Keratinocyte (primary cell): ENCODE results near the gene GPR62. TPM values are rescaled to one million over a fixed set of nuclear protein-coding genes. Genes with fewer than 3 reads are reported as not detected.

Experiments
- DNase-seq: peaks from one replicate; pipeline ENCODE4 v3.0.0-alpha.2; 2011; ENCODE audit warnings: low read depth, missing footprints, low spot score
- FAIRE-seq: peaks from 2 replicates; lab custom pipeline; 2011; peaks lifted over from hg19 to GRCh38; lab: Jason Lieb, UNC
- H2AFZ ChIP-seq: 2 replicates; pipeline ENCODE4 v1.6.0; 2012; ENCODE audit warnings: low read length, control low read depth, inconsistent platforms; ENCODE audit not compliant: control insufficient read depth
- H3K27ac ChIP-seq: 2 replicates; pipeline ENCODE4 v1.5.1; 2011; ENCODE audit warnings: low read length; ENCODE audit not compliant: control insufficient read depth, insufficient read depth
- H3K27me3 ChIP-seq: 3 replicates; pipeline ENCODE4 v1.6.0; 2011; ENCODE audit warnings: low read length; ENCODE audit not compliant: control insufficient read depth, insufficient read depth; ENCODE audit errors: extremely low read depth
- H3K36me3 ChIP-seq, 2 experiments: 2 replicates in 1 of 2; 3 replicates in 1 of 2; pipeline ENCODE4 v1.5.1; 2011; ENCODE audit warnings: low read length in 2 of 2, mild to moderate bottlenecking in 1 of 2; ENCODE audit not compliant: control insufficient read depth in 2 of 2, insufficient read depth in 2 of 2; ENCODE audit errors: extremely low read depth in 1 of 2
- H3K4me1 ChIP-seq: 3 replicates; pipeline ENCODE4 v1.5.1; 2011; ENCODE audit warnings: low read length; ENCODE audit not compliant: control insufficient read depth, insufficient read depth; ENCODE audit errors: extremely low read depth
- H3K4me2 ChIP-seq: 3 replicates; pipeline ENCODE4 v1.6.0; 2011; ENCODE audit warnings: low read depth, low read length; ENCODE audit not compliant: control insufficient read depth, insufficient read depth; ENCODE audit errors: extremely low read depth
- H3K4me3 ChIP-seq, 3 experiments: fragments of 200-600 bp in 1 of 3; sonication (generic) in 1 of 3; 2 replicates in 2 of 3; 3 replicates in 1 of 3; pipeline ENCODE4 v1.5.1; 2011 to 2016; ENCODE audit warnings: low read length in 3 of 3, mild to moderate bottlenecking in 3 of 3, control low read depth in 2 of 3, inconsistent platforms in 1 of 3, low read depth in 1 of 3, mixed read lengths in 1 of 3, mixed run types in 1 of 3, moderate library complexity in 1 of 3; ENCODE audit not compliant: control insufficient read depth in 2 of 3, insufficient read depth in 2 of 3; ENCODE audit errors: extremely low read depth in 1 of 3
- H3K79me2 ChIP-seq: 2 replicates; pipeline ENCODE4 v1.6.0; 2012; ENCODE audit warnings: low read length; ENCODE audit not compliant: control insufficient read depth, insufficient read depth
- H3K9ac ChIP-seq: 3 replicates; pipeline ENCODE4 v1.6.0; 2011; ENCODE audit warnings: low read length; ENCODE audit not compliant: control insufficient read depth, insufficient read depth; ENCODE audit errors: extremely low read depth
- H3K9me1 ChIP-seq: 3 replicates; pipeline ENCODE4 v1.6.0; 2011; ENCODE audit warnings: low read length; ENCODE audit not compliant: control insufficient read depth, insufficient read depth; ENCODE audit errors: extremely low read depth
- H3K9me3 ChIP-seq: 2 replicates; pipeline ENCODE4 v1.5.1; 2012; ENCODE audit warnings: low read depth, low read length; ENCODE audit not compliant: control insufficient read depth
- H4K20me1 ChIP-seq: 3 replicates; pipeline ENCODE4 v1.6.0; 2011; ENCODE audit warnings: low read length; ENCODE audit not compliant: control insufficient read depth, insufficient read depth; ENCODE audit errors: extremely low read depth
- CTCF ChIP-seq, 3 experiments: IDR thresholded peaks in 1 of 3; conservative IDR thresholded peaks in 1 of 3; optimal IDR thresholded peaks in 1 of 3; 2 replicates in 2 of 3; 3 replicates in 1 of 3; pipeline versions ENCODE3 to v1.5.1; 2011; ENCODE audit warnings: low read length in 3 of 3, mild to moderate bottlenecking in 3 of 3, moderate library complexity in 2 of 3, control low read depth in 1 of 3, inconsistent platforms in 1 of 3; ENCODE audit not compliant: insufficient read depth in 2 of 3; ENCODE audit errors: extremely low read depth in 1 of 3
- EZH2 ChIP-seq: IDR thresholded peaks from one replicate; pipeline ENCODE4 v1.6.1; 2012; ENCODE audit warnings: inconsistent platforms, mild to moderate bottlenecking, low read length, moderate library complexity
- dilution Hi-C: fragments of 300-500 bp; cut with MboI; formaldehyde crosslinking; loops from one replicate; pipeline ENCODE4 v1.7.0; 2020; ENCODE audit warnings: low sequenced_read_pairs; ENCODE audit not compliant: extremely low pct_ligation_motif_present
- polyA plus RNA-seq, 5 experiments: library from polyadenylated mRNA; depleted of rRNA in 3 of 5; stranded (reverse) in 3 of 5; stranded (forward) in 1 of 5; unstranded in 1 of 5; fragments of >200 nt; gene quantifications; 1 replicate in 1 of 5; 2 replicates in 3 of 5; 3 replicates in 1 of 5; pipeline versions ENCODE4 v1.2.1 to v1.2.3, GENCODE V29; 2011 to 2012; ENCODE audit warnings: missing spikeins in 2 of 5, low read depth in 1 of 5, low replicate concordance in 1 of 5

The GPR62 gene
- polyA plus RNA-seq, 1 donor (not counting 4 experiments of a cell fraction or from before 2014, with no cell fraction given) = not detected

DNA sequence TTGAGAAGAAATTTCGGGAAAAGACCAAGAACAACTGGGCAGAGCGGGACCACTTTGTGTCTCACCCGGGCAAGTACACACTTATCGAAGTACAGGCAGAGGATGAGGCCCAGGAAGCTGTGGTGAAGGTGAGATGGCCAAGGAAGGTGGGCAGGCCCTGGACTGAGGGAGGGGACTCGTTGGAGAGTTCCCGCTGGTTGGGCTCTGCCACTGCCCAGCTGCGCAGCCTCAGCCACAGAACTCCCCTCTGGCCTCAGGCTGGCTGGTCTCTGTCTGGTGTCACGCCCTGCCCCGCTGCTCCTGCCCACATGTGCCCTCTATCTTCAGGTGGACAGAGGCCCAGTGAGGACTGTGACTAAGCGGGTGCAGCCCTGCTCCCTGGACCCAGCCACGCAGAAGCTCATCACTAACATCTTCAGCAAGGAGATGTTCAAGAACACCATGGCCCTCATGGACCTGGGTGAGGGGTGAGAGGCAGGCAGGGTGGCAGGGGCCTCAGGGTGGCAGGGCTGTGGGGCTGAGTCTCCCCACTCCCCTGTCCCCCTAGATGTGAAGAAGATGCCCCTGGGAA lies 10.6 kb upstream of the GPR62 start:
- Histone ChIP-seq H3K27me3 (no peaks in the 10 kb centered on the region), H3K79me2 (peaks cover 21% of the 10 kb centered on the region), H4K20me1 (no peaks in the 10 kb centered on the region), H3K36me3 (peaks cover 1 to 4% of the 10 kb centered on the region in 2 experiments), H3K4me2 (no peak overlapping the region), H3K4me3 (no peak overlapping the region), H2AFZ (no peak overlapping the region), H3K4me1 (peaks cover 22% of the 10 kb centered on the region), H3K9me1 (peaks cover 2% of the 10 kb centered on the region), H3K27ac (no peak overlapping the region), H3K9ac (no peak overlapping the region), H3K9me3 (no peaks in the 10 kb centered on the region)
- FAIRE-seq = no peak
- no peak for DNase-seq
- dilution Hi-C loops = no loop called here
- no peak for TF ChIP-seq EZH2
- TF ChIP-seq CTCF (optimal IDR thresholded peaks at IDR 0.05 in 1 of 3, IDR thresholded peaks at IDR 0.05 in 1 of 3, conservative IDR thresholded peaks at IDR 0.05 in 1 of 3; ENCODE audit: extremely low read depth in 1 of 3, insufficient read depth in 2 of 3, low read length in 3 of 3) = no peak

DNA sequence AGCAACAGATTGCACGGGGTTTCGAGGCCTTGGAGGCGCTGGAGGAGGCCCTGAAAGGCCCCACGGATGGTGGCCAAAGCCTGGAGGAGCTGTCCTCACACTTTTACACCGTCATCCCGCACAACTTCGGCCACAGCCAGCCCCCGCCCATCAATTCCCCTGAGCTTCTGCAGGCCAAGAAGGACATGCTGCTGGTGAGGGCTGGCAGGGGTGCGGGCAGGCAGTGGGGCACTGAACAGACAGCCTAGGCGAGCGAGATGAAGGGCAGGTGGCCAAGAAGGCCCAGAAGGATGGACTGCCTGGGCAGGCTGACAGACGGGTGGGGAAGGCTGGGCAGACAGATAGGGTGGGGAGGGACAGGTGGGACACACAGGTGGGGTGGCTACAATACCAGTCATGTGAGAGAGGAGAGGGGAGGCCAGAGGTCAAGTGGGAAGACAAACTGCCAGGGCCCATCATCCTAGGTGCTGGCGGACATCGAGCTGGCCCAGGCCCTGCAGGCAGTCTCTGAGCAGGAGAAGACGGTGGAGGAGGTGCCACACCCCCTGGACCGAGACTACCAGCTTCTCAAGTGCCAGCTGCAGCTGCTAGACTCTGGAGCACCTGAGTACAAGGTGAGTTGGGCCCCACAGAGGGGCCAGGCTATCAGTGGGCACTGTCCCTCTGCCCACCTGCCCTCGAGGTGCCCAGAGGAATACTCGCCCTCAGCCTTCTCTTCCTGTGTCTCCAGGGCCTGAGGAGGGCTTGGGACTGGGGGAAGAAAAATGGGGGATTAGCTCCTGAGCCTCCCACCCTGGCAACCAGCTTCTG lies 9.9 kb upstream of the GPR62 start:
- Histone ChIP-seq H3K9me1 (no peaks in the 10 kb centered on the region), H3K9ac (no peak overlapping the region), H3K27ac (no peak overlapping the region), H3K4me2 (no peak overlapping the region), H3K9me3 (no peaks in the 10 kb centered on the region), H3K4me3 (no peak overlapping the region), H3K4me1 (peaks cover 16% of the 10 kb centered on the region), H3K79me2 (peaks cover 14% of the 10 kb centered on the region), H2AFZ (no peak overlapping the region), H4K20me1 (no peaks in the 10 kb centered on the region), H3K27me3 (no peaks in the 10 kb centered on the region), H3K36me3 (peaks cover 1% of the 10 kb centered on the region in 2 experiments)
- no peak for DNase-seq
- no peak for FAIRE-seq
- TF ChIP-seq CTCF (optimal IDR thresholded peaks at IDR 0.05 in 1 of 3, IDR thresholded peaks at IDR 0.05 in 1 of 3, conservative IDR thresholded peaks at IDR 0.05 in 1 of 3; ENCODE audit: extremely low read depth in 1 of 3, insufficient read depth in 2 of 3, low read length in 3 of 3) (no peak), EZH2 (no peak)
- dilution Hi-C loops = no loop called here
